Adrenal gland (tissue), 12 donors: ENCODE results near the gene PSD. TPM values are rescaled to one million over a fixed set of nuclear protein-coding genes. Genes with fewer than 3 reads are reported as not detected.

Source experiments
- DNase-seq, 7 donors: peaks; one replicate each; pipeline ENCODE4 v3.0.0-alpha.2; 2019 to 2020
- H3K27ac ChIP-seq, 5 donors: fragments of 200-600 bp; sonication (generic) in 4 of 5; 1 replicate in 3 of 5; 2 replicates in 2 of 5; pipeline versions ENCODE4 v1.5.1 to v1.8.0; 2016 to 2020; ENCODE audit warnings: mild to moderate bottlenecking in 1 of 5
- H3K27me3 ChIP-seq: fragments of 200-600 bp; 2 replicates; pipeline ENCODE4 v1.8.0; 2021
- H3K36me3 ChIP-seq, 2 donors: fragments of 200-600 bp; replicated peaks in 1 of 2; 1 replicate in 1 of 2; 2 replicates in 1 of 2; pipeline versions ENCODE4 v1.5.1 to v1.8.0; 2018 to 2022
- H3K4me1 ChIP-seq, 2 donors: fragments of 200-600 bp; replicated peaks in 1 of 2; 1 replicate in 1 of 2; 2 replicates in 1 of 2; pipeline versions ENCODE4 v1.5.1 to v1.8.0; 2018 to 2021
- H3K4me3 ChIP-seq, 4 donors: fragments of 200-600 bp; sonication (generic) in 3 of 4; one replicate each; pipeline ENCODE4 v1.5.1; 2016 to 2018
- H3K9me3 ChIP-seq, 3 donors: fragments of 200-600 bp; sonication (generic) in 1 of 3; replicated peaks in 1 of 3; 1 replicate in 2 of 3; 2 replicates in 1 of 3; pipeline versions ENCODE4 v1.5.1 to v1.8.0; 2016 to 2021
- CTCF ChIP-seq, 6 experiments: fragments of 450-650 bp in 4 of 6; fragments of 200-600 bp in 2 of 6; sonication (generic) in 1 of 6; IDR thresholded peaks; 1 replicate in 5 of 6; 2 replicates in 1 of 6; pipeline versions ENCODE4 v1.5.1 to v1.8.0; 2016 to 2021; ENCODE audit warnings: antibody characterized with exemption in 6 of 6, mild to moderate bottlenecking in 2 of 6, moderate library complexity in 1 of 6
- POLR2A ChIP-seq, 2 donors: fragments of 450-650 bp; IDR thresholded peaks; one replicate each; pipeline ENCODE4 v1.6.1; 2017; ENCODE audit warnings: antibody characterized with exemption in 2 of 2, mild to moderate bottlenecking in 2 of 2, moderate library complexity in 1 of 2
- WGBS, 4 donors: extraction: QIAGEN DNeasy Blood & Tissue Kit in 2 of 4; methylation state at CpG; one replicate each; pipeline versions ENCODE4 v1.1.5 to v1.1.7; 2013 to 2017; 5-methylcytosine and 5-hydroxymethylcytosine counted together
- intact Hi-C, 2 donors: fragments of 100-400 bp; cut with DNase I; formaldehyde crosslinking; loops; one replicate each; pipeline versions ENCODE4 v1.14.1 to v1.15.0; 2022 to 2023
- polyA plus RNA-seq, 3 donors: library from polyadenylated mRNA; stranded (reverse); fragments of 200-250 nt in 2 of 3; fragments of 350-450 nt in 1 of 3; fragmentation: Illumina TruSeq in 1 of 3; extraction: RNeasy Lipid Tissue Mini Kit (QIAGEN cat#74804) in 1 of 3; gene quantifications; one replicate each; pipeline ENCODE4 v1.2.3, GENCODE V29; 2013 to 2014
- total RNA-seq, 9 donors: library from RNA; depleted of rRNA in 4 of 9; stranded (reverse); fragments of >200 nt in 4 of 9; fragments of 120-200 nt in 1 of 9; fragmentation: NEBNext Ultra II Directional in 1 of 9; extraction: Animal tissue kit (Norgen Biotek cat#: 25700) in 1 of 9; gene quantifications; one replicate each; pipeline versions ENCODE4 v1.1.0 to v1.2.4, GENCODE V29; 2013 to 2023
- donor health status: healthy with polysubstance abuse.
- donor health status: Bipolar disorder and iron deficiency.
- donor health status: DM: yes; HTN: yes; CAD: no.
- donor health status: DM: no; HTN: no; CAD: no.
- donor health status: DM: no; HTN: no; CAD: no.
- donor health status: DM: yes; HTN: yes; CAD: no.

PSD gene
- total and polyA plus RNA-seq, 12 donors, result 0.54 to 43.7 (median 9.4) TPM; not detected in 1

GRCh38 chr10:102434394-102435132 is 16.0 kb upstream of the PSD start:
- Histone ChIP-seq H3K4me3 (no peak overlapping the region), H3K4me1 (peaks cover 8 to 12% of the 10 kb centered on the region in 2 donors), H3K9me3 (no peaks in the 10 kb centered on the region), H3K27ac (peak overlapping the region in 1 of 5 donors; percentile 74), H3K27me3 (no peaks in the 10 kb centered on the region), H3K36me3 (no peaks in the 10 kb centered on the region)
- WGBS, 4 donors, result 27 to 38% (median 34%) methylated on average over 7 to 9 of the region's 9 CpGs
- TF ChIP-seq CTCF (IDR thresholded peaks at IDR 0.05) (no peak), POLR2A (IDR thresholded peaks at IDR 0.05) (no peak)
- peak in 1 of 7 donors; percentile 44 for DNase-seq
- intact Hi-C loops, result no loop called here

GRCh38 chr10:102433619-102434046 is 15.0 kb upstream of the PSD start:
- intact Hi-C loops, result no loop called here
- H3K4me3 ChIP-seq, result no peak overlapping the region
- DNase-seq, result peak in 2 of 7 donors; percentile 21 to 51
- H3K27me3 ChIP-seq, result no peaks in the 10 kb centered on the region
- peaks cover 8 to 12% of the 10 kb centered on the region in 2 donors for H3K4me1 ChIP-seq
- H3K9me3 ChIP-seq, result no peaks in the 10 kb centered on the region
- peak overlapping the region in 3 of 5 donors; percentile 9 to 17 (median 12) for H3K27ac ChIP-seq
- H3K36me3 ChIP-seq, result no peaks in the 10 kb centered on the region
- 46 to 81% (median 65%) methylated on average over 4 to 5 of the region's 5 CpGs for WGBS, 4 donors
- TF ChIP-seq POLR2A (IDR thresholded peaks at IDR 0.05) (no peak), CTCF (IDR thresholded peaks at IDR 0.05) (no peak)

- Histone ChIP-seq H3K4me1 (peaks cover 8 to 14% of the 10 kb centered on the region in 2 donors), H3K36me3 (no peaks in the 10 kb centered on the region), H3K27me3 (no peaks in the 10 kb centered on the region), H3K4me3 (peak within 1 kb of the TSS; percentile 57 to 83 (median 70)), H3K9me3 (no peaks in the 10 kb centered on the region), H3K27ac (peak within 1 kb of the TSS in 4 of 5 donors; percentile 9 to 81 (median 71))
- 0 to 1% (median 0%) methylated on average over 13 to 52 of the region's 52 CpGs for WGBS, 4 donors
- DNase-seq, result peak; percentile 96 to 98 (median 97)
- TF ChIP-seq POLR2A (IDR thresholded peaks at IDR 0.05), result peak in 1 of 2 donors; percentile 39
- TF ChIP-seq CTCF (IDR thresholded peaks at IDR 0.05), result no peak
- intact Hi-C loops, result no loop called here
Measured at GRCh38 chr10:102432162-102432950, 13.8 kb upstream of the PSD start, which contains the start of gene CUEDC2. Gene CUEDC2 (minus strand): TSS chr10:102432574. CDS start chr10:102425188, 7,386 bp downstream.
